ENCODE measurements around the gene ABCE1.

DNA sequence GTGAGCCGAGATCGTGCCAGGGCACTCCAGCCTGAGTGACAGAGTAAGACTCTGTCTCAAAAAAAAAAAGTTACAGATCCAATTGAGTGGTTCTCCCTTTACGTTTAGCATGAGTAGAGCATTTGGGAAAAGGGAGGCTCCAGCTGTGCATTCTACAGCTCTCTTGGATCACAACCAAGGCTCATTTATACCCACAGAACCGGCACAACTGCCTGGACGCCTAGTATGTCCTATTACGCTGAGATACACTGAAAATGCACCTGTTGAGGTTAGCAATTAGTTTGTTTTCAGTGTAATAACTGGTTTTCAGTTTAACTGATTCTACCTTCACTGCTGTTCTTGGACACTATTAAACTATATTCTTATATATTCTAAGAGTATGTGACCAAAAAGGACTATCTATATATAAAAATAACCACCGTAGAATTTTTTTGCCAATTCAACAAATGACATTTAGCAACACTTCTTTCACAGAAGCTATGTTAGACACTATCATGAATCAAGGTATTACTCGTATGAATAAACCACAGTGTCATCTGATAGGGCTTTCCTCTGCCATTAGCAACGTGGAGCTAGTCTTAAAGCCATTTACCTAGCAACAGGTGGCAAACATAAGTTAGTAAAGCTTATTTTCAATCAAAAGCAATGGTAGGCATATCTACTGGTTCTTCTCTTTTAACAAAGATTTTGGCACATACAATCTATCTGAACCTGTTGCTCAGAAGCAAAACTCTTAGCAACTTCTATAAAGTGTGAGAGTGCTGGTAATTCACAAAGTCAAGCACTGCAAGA, 78.7 kb downstream of the ABCE1 start:
- TF ChIP-seq, protein P1, sequence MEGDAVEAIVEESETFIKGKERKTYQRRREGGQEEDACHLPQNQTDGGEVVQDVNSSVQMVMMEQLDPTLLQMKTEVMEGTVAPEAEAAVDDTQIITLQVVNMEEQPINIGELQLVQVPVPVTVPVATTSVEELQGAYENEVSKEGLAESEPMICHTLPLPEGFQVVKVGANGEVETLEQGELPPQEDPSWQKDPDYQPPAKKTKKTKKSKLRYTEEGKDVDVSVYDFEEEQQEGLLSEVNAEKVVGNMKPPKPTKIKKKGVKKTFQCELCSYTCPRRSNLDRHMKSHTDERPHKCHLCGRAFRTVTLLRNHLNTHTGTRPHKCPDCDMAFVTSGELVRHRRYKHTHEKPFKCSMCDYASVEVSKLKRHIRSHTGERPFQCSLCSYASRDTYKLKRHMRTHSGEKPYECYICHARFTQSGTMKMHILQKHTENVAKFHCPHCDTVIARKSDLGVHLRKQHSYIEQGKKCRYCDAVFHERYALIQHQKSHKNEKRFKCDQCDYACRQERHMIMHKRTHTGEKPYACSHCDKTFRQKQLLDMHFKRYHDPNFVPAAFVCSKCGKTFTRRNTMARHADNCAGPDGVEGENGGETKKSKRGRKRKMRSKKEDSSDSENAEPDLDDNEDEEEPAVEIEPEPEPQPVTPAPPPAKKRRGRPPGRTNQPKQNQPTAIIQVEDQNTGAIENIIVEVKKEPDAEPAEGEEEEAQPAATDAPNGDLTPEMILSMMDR (IDR thresholded peaks at IDR 0.05), result no peak
- TF ChIP-seq TCF7L2 (IDR thresholded peaks at IDR 0.05; ENCODE audit: low read depth, low read length), result no peak

All from Panc1 (cell line).